Stimulated activated memory B cell treated with anti-CD40 and anti-IgM and Interleukin-4, amounts not matched to agents 10 μg/mL and 1 μg/mL and 100 μg/mL, for 72 hours (primary cell): ENCODE data around the gene EXOSC6.
"Not testable (repeated sequence)": the region's sequence is repeated elsewhere in the genome, so short reads cannot be mapped to it uniquely, and the experiment has no call there.

Experiments used
- ATAC-seq: fragments of 150-1000 bp; cut with Tn5 transposase; 2 replicates; pipeline ENCODE4 v1.10.0; 2021
- H3K27ac Mint-ChIP-seq: one replicate; pipeline ENCODE4 v1.8.0; 2022; ENCODE audit warnings: mild to moderate bottlenecking, mixed read lengths
- H3K27me3 Mint-ChIP-seq: one replicate; pipeline ENCODE4 v1.8.0; 2022; ENCODE audit warnings: mixed read lengths
- H3K36me3 Mint-ChIP-seq: one replicate; pipeline ENCODE4 v1.8.0; 2022; ENCODE audit warnings: mixed read lengths
- H3K4me1 Mint-ChIP-seq: one replicate; pipeline ENCODE4 v1.8.0; 2022; ENCODE audit warnings: mixed read lengths
- H3K4me3 Mint-ChIP-seq: one replicate; pipeline ENCODE4 v1.8.0; 2022; ENCODE audit warnings: mild to moderate bottlenecking, moderate library complexity, mixed read lengths
- H3K9me3 Mint-ChIP-seq: one replicate; pipeline ENCODE4 v1.8.0; 2022; ENCODE audit warnings: mixed read lengths

The EXOSC6 gene

DNA sequence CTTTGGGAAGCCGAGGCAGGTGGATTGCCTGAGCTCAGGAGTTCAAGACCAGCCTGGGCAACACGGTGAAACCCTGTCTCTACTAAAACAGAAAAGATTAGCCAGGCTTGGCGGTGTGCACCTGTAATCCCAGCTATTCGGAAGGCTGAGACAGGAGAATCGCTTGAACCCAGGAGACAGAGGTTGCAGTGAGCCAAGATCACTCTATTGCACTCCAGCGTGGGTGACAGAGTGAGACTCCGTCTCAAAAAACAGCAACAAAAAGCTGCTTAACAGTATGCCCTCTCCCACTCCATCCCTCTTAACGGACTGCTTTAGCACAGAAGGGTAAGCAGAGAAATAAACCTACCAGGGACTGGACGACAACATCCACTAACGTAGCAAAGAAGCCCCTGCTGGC, 16.2 kb upstream of the EXOSC6 start:
- H3K27me3 Mint-ChIP-seq, H3K4me3 Mint-ChIP-seq, H3K9me3 Mint-ChIP-seq, ATAC-seq, H3K27ac Mint-ChIP-seq, H3K4me1 Mint-ChIP-seq: not testable (repeated sequence)
- H3K36me3 Mint-ChIP-seq: peaks cover 59% of the 10 kb centered on the region

GRCh38 chr16:70267516-70267915, 15.8 kb upstream of the EXOSC6 start:
- peaks cover 56% of the 10 kb centered on the region for H3K36me3 Mint-ChIP-seq
- H3K9me3 Mint-ChIP-seq: no peaks in the 10 kb centered on the region
- H3K4me1 Mint-ChIP-seq: no peaks in the 10 kb centered on the region
- H3K27ac Mint-ChIP-seq: no peak overlapping the region
- H3K27me3 Mint-ChIP-seq: no peaks in the 10 kb centered on the region
- ATAC-seq: no peak
- H3K4me3 Mint-ChIP-seq: no peak overlapping the region

DNA sequence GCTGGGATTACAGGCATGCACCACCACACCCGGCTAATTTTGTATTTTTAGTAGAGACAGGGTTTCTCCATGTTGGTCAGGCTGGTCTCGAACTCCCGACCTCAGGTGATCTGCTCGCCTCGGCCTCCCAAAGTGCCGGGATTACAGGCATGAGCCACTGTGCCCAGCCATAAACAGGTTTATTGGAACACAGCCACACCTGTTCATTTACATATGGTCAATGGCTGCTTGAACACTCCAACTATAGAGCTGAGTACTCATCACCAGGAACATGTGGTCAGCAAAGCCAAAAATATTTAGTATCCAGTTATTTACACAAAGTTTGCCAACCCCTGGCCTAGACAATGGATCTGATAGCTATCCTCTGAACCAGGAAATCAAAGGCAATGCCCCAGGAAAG, 8.2 kb upstream of the EXOSC6 start:
- H3K27ac Mint-ChIP-seq, H3K27me3 Mint-ChIP-seq, H3K4me1 Mint-ChIP-seq, H3K9me3 Mint-ChIP-seq, ATAC-seq, H3K4me3 Mint-ChIP-seq: not testable (repeated sequence)
- peaks cover 41% of the 10 kb centered on the region for H3K36me3 Mint-ChIP-seq

- H3K27ac Mint-ChIP-seq: no peak overlapping the region
- no peaks in the 10 kb centered on the region for H3K9me3 Mint-ChIP-seq
- no peak for ATAC-seq
- H3K4me1 Mint-ChIP-seq: no peaks in the 10 kb centered on the region
- H3K27me3 Mint-ChIP-seq: no peaks in the 10 kb centered on the region
- H3K36me3 Mint-ChIP-seq: peaks cover 41% of the 10 kb centered on the region
- no peak overlapping the region for H3K4me3 Mint-ChIP-seq
Observed at GRCh38 chr16:70258946-70259345, 7.2 kb upstream of the EXOSC6 start.

GRCh38 chr16:70258065-70258464, 6.3 kb upstream of the EXOSC6 start:
- no peak for ATAC-seq

GRCh38 chr16:70257391-70257790, 5.7 kb upstream of the EXOSC6 start:
- peaks cover 38% of the 10 kb centered on the region for H3K36me3 Mint-ChIP-seq
- no peaks in the 10 kb centered on the region for H3K27me3 Mint-ChIP-seq
- H3K27ac Mint-ChIP-seq: no peak overlapping the region
- H3K9me3 Mint-ChIP-seq: no peaks in the 10 kb centered on the region
- ATAC-seq: no peak
- H3K4me3 Mint-ChIP-seq: no peak overlapping the region
- H3K4me1 Mint-ChIP-seq: no peaks in the 10 kb centered on the region

More at GRCh38 chr16:70258065-70258464, 6.3 kb upstream of the EXOSC6 start:
- Mint-ChIP-seq H3K4me1 (no peaks in the 10 kb centered on the region), H3K4me3 (no peak overlapping the region), H3K36me3 (peaks cover 41% of the 10 kb centered on the region), H3K9me3 (no peaks in the 10 kb centered on the region), H3K27ac (peak overlapping the region; percentile 48), H3K27me3 (no peaks in the 10 kb centered on the region)

DNA sequence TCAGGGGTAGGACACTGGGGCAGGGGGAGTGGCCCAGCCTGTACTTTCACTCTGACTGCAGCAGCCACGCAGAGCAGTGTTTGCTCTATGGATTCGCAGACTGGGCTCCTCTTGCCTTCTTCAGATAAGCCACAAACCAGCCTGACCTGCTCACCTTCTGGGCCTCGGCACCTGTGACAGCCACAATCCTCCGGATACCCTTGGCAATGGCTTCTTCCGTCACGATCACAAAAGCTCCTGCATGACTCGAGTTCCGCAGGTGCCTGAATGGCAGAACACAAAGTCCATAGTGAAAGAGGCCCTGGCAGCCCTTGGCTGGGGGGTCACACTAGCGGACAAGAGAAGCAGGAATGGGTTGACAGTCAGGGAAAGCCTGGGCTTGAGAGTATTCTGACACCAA, 3.8 kb upstream of the EXOSC6 start:
- Mint-ChIP-seq H3K27ac (no peak overlapping the region), H3K9me3 (no peaks in the 10 kb centered on the region), H3K4me1 (no peaks in the 10 kb centered on the region), H3K4me3 (no peak overlapping the region), H3K27me3 (no peaks in the 10 kb centered on the region), H3K36me3 (peaks cover 24% of the 10 kb centered on the region)
- no peak for ATAC-seq

- Mint-ChIP-seq H3K36me3 (peaks cover 17% of the 10 kb centered on the region), H3K27me3 (no peaks in the 10 kb centered on the region), H3K9me3 (no peaks in the 10 kb centered on the region), H3K27ac (no peak overlapping the region), H3K4me3 (no peak overlapping the region), H3K4me1 (peaks cover 5% of the 10 kb centered on the region)
- ATAC-seq: no peak
Observed at GRCh38 chr16:70254965-70255286, 3.2 kb upstream of the EXOSC6 start.

GRCh38 chr16:70254180-70254964, 2.6 kb upstream of the EXOSC6 start:
- no peak for ATAC-seq
- Mint-ChIP-seq H3K36me3 (peaks cover 16% of the 10 kb centered on the region), H3K4me1 (peaks cover 9% of the 10 kb centered on the region), H3K4me3 (no peak overlapping the region), H3K9me3 (no peaks in the 10 kb centered on the region), H3K27me3 (no peaks in the 10 kb centered on the region), H3K27ac (no peak overlapping the region)

GRCh38 chr16:70253291-70254106, 1.8 kb upstream of the EXOSC6 start:
- Mint-ChIP-seq H3K4me3 (no peak overlapping the region), H3K27me3 (no peaks in the 10 kb centered on the region), H3K36me3 (peaks cover 9% of the 10 kb centered on the region), H3K9me3 (no peaks in the 10 kb centered on the region), H3K4me1 (peaks cover 10% of the 10 kb centered on the region), H3K27ac (no peak overlapping the region)
- no peak for ATAC-seq

DNA sequence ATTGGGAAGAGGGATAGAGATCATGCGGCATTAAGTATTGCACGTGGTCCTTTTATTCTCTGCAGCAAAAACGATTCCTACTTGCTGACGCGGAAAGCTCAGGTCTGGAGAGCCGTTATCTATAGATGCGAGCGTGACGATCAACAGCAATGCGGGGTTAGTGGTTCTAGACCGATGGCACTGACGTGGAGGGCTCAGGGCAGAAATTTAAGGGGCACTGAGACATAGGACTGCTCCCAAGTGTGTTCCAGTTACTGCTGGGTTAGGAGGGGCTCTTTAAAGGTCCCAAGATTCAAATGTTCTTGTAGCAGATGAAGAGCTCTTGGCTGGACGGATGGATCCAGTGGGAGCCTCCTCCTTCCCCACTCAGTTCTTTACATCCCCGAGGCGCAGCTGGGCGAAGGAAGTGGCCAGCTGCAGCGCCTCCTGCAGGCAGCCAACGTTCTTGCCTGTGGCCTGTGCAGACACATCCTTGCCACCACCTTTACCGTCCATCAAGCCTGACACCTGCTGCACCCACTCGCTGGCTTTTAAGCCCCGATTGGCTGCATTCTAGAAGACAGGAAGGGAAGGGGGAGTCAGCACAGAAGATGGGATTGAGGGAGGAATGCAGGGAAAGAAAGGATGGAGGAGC, 732 bp upstream of the EXOSC6 start:
- no peak overlapping the region for H3K4me3 Mint-ChIP-seq
- ATAC-seq: no peak
- no peaks in the 10 kb centered on the region for H3K9me3 Mint-ChIP-seq
- no peaks in the 10 kb centered on the region for H3K36me3 Mint-ChIP-seq
- peak overlapping the region; percentile 69 for H3K27ac Mint-ChIP-seq
- no peaks in the 10 kb centered on the region for H3K27me3 Mint-ChIP-seq
- H3K4me1 Mint-ChIP-seq: peaks cover 10% of the 10 kb centered on the region

DNA sequence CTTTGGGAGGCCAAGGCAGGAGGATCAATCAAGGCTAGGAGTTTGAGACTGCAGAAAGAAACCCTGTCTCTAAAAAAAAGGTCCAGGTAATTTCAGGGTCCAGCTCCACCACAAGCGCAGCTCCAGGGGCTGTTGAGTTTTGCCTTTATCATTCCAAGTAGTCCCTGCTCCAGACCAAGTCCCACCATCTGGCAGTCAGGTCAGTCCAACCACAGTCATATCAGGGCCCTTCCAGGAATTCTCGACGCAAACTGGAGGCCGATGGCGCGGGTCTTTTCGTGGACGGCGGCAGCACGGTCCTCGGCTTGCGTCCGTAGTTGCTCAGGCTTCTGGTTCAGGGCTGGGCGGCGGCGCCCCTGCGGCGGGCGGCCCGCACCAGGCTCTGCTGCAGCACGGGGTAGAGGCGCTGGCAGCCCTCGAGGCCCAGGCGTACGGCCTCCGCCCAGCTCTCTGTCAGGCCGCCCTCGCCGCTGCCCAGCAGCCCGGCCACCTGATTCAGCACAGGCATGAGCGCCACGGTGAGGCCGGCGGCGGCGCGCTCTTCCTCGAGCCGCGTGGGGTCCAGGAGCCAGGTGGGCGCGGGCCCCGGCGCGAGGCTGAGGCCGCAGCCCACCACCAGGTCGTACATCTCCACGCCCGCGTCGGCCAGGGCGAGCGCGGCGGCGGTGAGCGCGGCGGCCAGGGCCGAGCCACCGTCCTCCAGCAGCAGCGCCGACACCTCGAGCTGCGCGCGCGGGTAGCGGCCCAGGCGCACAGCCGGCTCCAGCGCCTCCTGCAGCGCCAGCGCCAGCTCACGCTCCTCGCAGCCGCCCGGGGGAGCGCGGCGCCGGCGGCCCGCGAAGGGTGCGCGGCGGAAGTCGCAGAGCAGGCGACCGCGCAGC, 752 bp downstream of the EXOSC6 start:
- H3K27ac Mint-ChIP-seq: peak overlapping the region; percentile 72
- peak; percentile 74 for ATAC-seq
- H3K9me3 Mint-ChIP-seq: no peaks in the 10 kb centered on the region
- H3K36me3 Mint-ChIP-seq: no peaks in the 10 kb centered on the region
- no peaks in the 10 kb centered on the region for H3K27me3 Mint-ChIP-seq
- H3K4me1 Mint-ChIP-seq: peaks cover 10% of the 10 kb centered on the region
- peak overlapping the region; percentile 77 for H3K4me3 Mint-ChIP-seq

- H3K9me3 Mint-ChIP-seq, ATAC-seq, H3K27ac Mint-ChIP-seq, H3K36me3 Mint-ChIP-seq, H3K27me3 Mint-ChIP-seq, H3K4me1 Mint-ChIP-seq: not testable (repeated sequence)
- peak overlapping the region; percentile 18 for H3K4me3 Mint-ChIP-seq
Observed at GRCh38 chr16:70249697-70250096, 2.0 kb downstream of the EXOSC6 start.

DNA sequence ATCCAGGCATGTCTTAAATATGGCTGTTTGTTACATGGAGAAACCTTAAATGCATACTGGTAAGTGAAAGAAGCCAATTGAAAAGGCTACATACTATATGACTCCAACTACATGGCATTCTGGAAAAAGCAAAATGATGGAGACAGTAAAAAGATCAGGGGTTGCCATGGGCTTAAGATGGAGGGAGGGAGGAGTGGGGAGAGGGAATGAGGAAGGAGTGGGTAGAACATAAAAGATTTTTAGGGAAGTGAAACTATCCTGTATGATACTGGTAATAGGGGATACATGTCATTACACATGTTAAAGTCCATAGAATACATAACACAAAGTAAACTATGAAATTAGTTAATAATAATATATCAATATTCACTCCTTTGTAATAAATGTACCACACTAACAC, 13.0 kb downstream of the EXOSC6 start:
- H3K9me3 Mint-ChIP-seq, H3K27ac Mint-ChIP-seq, ATAC-seq, H3K4me3 Mint-ChIP-seq, H3K27me3 Mint-ChIP-seq: not testable (repeated sequence)
- Mint-ChIP-seq H3K36me3 (peaks cover 12% of the 10 kb centered on the region), H3K4me1 (peaks cover 10% of the 10 kb centered on the region)

DNA sequence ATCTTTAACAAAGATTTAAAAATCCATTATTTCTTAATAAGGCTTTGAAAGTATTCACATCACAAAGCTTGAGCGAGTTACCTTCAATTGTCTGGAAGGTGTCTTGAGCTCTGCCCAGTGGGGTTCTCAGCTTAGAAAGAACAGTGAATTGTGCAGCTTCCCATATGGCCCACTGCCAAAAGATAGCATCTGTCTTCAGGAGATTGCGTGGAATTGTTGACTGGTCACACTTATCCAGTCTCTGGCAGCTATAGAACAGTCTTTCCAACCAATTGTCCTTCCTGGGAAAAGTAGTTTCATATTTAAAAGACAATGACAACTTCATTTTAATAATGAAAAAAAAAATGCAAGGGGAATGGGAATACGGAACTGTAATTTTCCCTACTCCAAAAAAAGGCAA, 19.9 kb downstream of the EXOSC6 start:
- H3K4me1 Mint-ChIP-seq, H3K27ac Mint-ChIP-seq, H3K4me3 Mint-ChIP-seq, H3K9me3 Mint-ChIP-seq, ATAC-seq, H3K27me3 Mint-ChIP-seq: not testable (repeated sequence)
- peaks cover 21% of the 10 kb centered on the region for H3K36me3 Mint-ChIP-seq
